HG02870 (cell line): ENCODE data around the gene TMEM132A.
A peak's percentile ranks its signal among the peaks of the same experiment; 100 is the strongest.
"Not testable (repeated sequence)": the region's sequence is repeated elsewhere in the genome, so short reads cannot be mapped to it uniquely, and the experiment has no call there.

Experiments
- ATAC-seq: cut with Tn5 transposase; IDR thresholded peaks from one replicate; pipeline ENCODE4 v1.9.1; 2021; ENCODE audit warnings: mild to moderate bottlenecking, moderate library complexity; ENCODE audit not compliant: unreplicated experiment

Gene TMEM132A

DNA sequence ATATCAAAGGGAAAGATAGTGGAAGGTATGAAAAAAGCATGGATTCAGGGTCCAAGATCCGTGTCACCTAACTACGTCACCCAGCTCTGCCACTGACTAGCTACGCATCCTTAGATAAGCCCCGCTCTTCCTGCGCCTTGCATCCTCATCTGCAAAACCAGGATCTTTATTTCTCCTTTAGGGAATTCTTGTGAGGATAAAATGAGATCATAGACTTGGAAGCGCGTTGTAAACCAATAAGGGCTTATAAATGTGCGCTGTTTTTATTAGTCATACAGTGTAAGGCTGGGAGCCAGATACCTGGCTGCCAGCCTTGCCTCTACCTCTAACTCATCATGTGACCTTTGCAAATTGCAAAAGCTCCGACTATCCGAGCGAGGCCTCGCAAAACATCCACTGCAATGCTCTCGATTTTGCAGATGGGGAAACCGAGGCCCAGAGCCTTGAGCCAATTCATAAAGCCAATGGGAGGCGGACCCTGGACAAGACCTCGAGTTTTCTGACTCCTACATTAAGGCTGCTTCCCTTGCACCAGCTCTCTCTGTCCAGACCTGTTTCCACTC, 18.6 kb upstream of the TMEM132A start:
- no peak for ATAC-seq

- ATAC-seq, result peak; percentile 79
Measured at GRCh38 chr11:60906132-60906972, 17.9 kb upstream of the TMEM132A start, which contains the start of gene PRPF19. TSS of gene PRPF19 (minus strand) at chr11:60906585. CDS start at chr11:60906382, 203 bp downstream.

DNA sequence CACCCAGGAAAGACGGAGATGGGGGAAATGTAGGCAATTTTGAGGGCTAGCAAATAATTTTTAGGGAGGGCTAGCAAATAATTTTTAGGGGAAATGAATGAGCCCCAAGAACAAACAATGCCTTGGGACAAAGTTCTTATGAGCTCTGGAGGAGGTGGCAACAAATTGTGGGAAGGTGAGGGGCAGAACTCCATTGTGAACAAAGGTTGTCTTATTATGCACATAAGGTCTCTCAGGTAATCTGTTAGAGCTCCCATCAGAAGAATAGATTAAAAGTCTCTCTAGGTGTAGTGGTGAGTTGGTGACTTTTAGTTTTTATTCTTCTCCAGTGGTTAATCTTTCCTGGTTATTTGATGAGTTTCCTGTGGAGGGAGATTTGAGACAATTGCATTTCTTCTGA, 15.5 kb upstream of the TMEM132A start:
- ATAC-seq, result no peak

GRCh38 chr11:60909680-60910280, 14.5 kb upstream of the TMEM132A start:
- ATAC-seq, result not testable (repeated sequence)

- peak; percentile 32 for ATAC-seq
Measured at GRCh38 chr11:60910281-60910687, 14.0 kb upstream of the TMEM132A start.

GRCh38 chr11:60910711-60911380, 13.4 kb upstream of the TMEM132A start:
- ATAC-seq, result no peak

- no peak for ATAC-seq
Measured at GRCh38 chr11:60912223-60912850, 11.9 kb upstream of the TMEM132A start.

- no peak for ATAC-seq
Measured at GRCh38 chr11:60912851-60913528, 11.3 kb upstream of the TMEM132A start.

GRCh38 chr11:60913793-60914632, 10.2 kb upstream of the TMEM132A start, which contains the start of gene TMEM109:
TSS of gene TMEM109 (plus strand) at chr11:60914158. CDS start at chr11:60919694, 5,536 bp downstream.
- ATAC-seq, result peak; percentile 41

DNA sequence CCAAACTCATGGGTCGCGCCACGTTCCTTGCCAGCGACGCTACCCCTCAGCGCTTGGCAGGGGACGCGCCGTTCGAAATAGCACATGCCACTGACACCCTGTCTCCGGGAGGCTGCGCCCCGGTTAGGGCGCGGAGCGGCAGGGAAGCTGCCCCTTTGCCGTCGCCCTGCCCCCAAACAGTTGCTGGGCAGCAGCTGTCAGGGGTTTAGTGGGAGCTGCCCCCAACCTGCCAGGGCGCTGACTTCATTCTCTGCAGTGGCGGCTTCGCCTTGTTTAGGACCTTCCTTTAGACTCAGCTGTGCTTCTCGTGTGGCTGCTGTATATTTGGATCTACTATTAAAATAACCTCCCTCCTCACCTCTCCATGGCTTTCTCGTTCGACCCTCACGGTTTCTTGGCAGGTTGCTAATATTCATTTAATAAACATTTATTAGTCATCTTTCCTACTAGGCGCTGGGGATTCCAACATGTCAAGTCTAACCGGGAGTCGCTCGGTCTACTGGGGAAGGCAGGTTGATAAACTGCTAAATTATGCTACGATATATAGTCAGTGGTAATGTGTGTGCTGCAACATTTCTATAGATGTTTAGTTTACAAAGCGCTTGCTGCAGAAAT, 9.5 kb upstream of the TMEM132A start:
- no peak for ATAC-seq

DNA sequence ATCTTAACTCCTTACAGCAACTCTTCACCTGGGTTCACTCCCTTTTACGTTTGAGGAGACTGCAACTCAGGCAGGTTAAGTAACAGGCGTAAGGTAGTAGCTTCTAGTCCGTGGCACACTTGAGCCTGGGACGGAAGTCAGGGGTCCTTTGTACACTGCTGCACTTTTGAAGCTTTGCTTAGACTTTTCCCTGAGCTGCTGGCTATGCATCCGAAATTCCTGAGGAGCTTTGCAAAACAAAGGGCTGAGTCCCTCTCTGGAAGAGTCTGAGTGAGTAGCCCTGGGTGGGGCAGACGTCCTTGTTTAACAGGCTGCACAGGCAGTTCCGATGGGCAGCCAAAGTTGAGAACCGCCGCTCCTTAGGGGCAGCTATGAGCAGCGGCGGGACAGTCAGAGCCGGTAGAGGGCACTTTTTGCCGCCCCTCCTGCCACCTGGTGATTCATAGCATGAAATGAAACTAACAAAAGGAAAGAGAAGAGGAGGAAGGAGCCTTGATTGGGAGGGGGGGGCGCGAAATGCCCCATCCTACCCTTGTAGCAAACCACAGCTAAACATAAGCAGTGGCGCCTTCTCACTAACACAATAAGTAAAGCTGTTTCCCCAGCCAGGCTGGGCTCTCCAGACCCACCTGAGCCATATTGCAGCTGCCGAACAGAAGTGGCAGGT, 8.9 kb upstream of the TMEM132A start:
- no peak for ATAC-seq

DNA sequence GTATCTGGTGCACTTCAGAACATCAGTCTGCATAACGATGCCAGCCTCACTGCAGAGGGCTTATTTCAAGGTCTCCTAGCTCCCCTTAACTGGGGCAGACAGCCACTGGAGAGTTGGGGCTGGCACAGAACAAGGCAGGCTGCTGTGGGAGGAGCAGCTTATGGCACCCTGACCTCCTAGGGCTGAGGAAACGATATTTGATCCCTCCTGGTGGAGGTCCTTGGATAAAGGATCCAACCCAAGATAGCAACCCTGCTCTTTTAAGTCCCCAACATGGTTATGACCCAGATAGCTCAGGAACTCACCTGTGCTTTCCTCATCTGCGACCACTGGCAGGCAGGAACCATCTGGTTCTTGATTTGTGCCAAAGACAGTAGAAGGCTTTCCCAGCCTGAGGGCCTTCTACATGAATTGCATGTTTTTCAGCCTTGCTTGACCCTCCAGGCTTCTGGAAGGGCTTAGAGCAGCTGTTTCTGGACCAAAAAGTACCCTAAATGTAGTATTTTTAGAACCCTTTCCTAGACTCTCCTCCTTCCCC, 7.5 kb upstream of the TMEM132A start:
- ATAC-seq, result no peak

DNA sequence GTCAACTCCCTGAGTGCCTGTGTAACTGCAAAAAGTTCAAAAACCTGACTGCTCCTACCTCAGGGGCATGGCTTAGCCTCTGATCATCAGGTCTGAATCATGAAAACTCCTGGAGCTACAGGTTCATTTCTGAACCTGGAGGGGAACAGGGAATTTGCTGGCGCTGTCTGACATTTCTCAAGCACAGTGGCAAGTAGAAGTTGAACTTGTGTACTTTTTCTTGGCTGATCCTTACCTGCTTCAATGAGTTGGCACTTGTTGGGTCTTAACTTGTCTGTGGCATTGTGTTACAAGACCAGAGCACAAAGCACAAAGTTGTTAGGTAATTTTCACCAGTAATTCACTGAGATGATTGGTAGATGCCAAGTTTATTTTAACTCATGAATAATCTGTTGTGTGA, 7.0 kb upstream of the TMEM132A start:
- ATAC-seq, result no peak

- ATAC-seq, result no peak
Measured at GRCh38 chr11:60918251-60918938, 5.9 kb upstream of the TMEM132A start.

- no peak for ATAC-seq
Measured at GRCh38 chr11:60918939-60919265, 5.4 kb upstream of the TMEM132A start.

GRCh38 chr11:60919320-60919719, 4.9 kb upstream of the TMEM132A start:
- no peak for ATAC-seq

GRCh38 chr11:60919956-60920355, 4.3 kb upstream of the TMEM132A start:
- no peak for ATAC-seq

DNA sequence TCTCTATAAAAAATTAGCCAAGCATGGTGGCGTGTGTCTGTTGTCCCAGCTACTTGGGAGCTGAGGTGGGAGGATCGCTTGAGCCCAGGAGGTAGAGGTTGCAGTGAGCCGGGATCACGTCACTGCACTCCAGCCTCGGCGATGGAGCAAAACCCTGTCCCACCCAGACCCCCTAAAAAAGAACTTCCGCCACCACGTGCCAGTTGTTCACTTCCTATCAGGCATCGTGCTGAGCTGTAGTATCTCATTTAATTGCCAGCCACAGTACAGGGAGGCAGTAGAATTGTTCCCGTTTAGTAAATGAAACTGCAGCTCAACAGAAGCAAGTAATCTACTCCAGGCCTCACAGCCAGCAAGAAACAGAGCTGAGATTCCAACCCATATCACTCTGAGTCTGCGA, 3.0 kb upstream of the TMEM132A start:
- no peak for ATAC-seq
